Neural cell (in vitro differentiated cells): ENCODE results near the gene MRPL44.

Source experiments
- EP300 ChIP-seq: fragments of 450-650 bp; conservative IDR thresholded peaks from 2 replicates; pipeline ENCODE4 v1.6.1; 2014; ENCODE audit warnings: antibody characterized with exemption, mild to moderate bottlenecking, moderate library complexity; ENCODE audit not compliant: poor library complexity, severe bottlenecking
- EZH2 ChIP-seq: fragments of 200-600, 300-800 bp; shearing (Covaris generic), sonication (generic); IDR thresholded peaks from 2 replicates; pipeline ENCODE4 v1.6.1; 2014; ENCODE audit warnings: antibody characterized with exemption, low read length, borderline replicate concordance, mild to moderate bottlenecking; ENCODE audit not compliant: insufficient read depth, poor library complexity, severe bottlenecking
- MXI1 ChIP-seq: fragments of 450-650 bp; conservative IDR thresholded peaks from 2 replicates; pipeline ENCODE4 v1.6.1; 2014; ENCODE audit warnings: antibody characterized with exemption, mild to moderate bottlenecking; ENCODE audit not compliant: poor library complexity, severe bottlenecking
- POLR2AphosphoS5 ChIP-seq: IDR thresholded peaks from 2 replicates; pipeline ENCODE4 v1.6.1; 2012
- SMC3 ChIP-seq: fragments of 450-650 bp; conservative IDR thresholded peaks from 2 replicates; pipeline ENCODE4 v1.6.1; 2014; ENCODE audit warnings: antibody characterized with exemption, mild to moderate bottlenecking, moderate library complexity; ENCODE audit not compliant: poor library complexity
- TF ChIP-seq, protein P1 (sequence below): fragments of 450-650 bp; IDR thresholded peaks from 2 replicates; pipeline ENCODE4 v1.5.1; 2014; ENCODE audit warnings: antibody characterized with exemption, mild to moderate bottlenecking, moderate library complexity; ENCODE audit not compliant: poor library complexity, severe bottlenecking

DNA sequence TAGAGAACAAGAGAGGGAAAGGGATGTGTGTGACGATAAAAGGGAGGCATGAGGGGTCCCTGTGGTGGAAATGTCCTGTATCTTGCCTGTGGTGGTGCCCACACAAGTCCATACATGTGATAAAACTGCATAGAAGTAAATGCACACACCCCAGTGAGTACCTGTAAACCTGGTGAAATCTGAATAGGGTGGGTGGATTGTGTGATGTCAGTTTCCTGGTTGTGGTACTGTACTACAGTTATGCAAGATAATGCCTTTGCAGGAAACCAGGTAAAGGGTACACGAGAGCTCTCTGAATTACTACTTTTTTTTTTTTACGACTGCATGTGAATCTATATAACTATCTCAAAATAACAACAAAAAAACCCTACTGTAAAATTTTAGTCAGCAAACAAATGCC is 59.7 kb downstream of the MRPL44 start:
- TF ChIP-seq, protein P1, sequence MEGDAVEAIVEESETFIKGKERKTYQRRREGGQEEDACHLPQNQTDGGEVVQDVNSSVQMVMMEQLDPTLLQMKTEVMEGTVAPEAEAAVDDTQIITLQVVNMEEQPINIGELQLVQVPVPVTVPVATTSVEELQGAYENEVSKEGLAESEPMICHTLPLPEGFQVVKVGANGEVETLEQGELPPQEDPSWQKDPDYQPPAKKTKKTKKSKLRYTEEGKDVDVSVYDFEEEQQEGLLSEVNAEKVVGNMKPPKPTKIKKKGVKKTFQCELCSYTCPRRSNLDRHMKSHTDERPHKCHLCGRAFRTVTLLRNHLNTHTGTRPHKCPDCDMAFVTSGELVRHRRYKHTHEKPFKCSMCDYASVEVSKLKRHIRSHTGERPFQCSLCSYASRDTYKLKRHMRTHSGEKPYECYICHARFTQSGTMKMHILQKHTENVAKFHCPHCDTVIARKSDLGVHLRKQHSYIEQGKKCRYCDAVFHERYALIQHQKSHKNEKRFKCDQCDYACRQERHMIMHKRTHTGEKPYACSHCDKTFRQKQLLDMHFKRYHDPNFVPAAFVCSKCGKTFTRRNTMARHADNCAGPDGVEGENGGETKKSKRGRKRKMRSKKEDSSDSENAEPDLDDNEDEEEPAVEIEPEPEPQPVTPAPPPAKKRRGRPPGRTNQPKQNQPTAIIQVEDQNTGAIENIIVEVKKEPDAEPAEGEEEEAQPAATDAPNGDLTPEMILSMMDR = no peak
- TF ChIP-seq EP300 = no peak
- TF ChIP-seq POLR2AphosphoS5 = no peak
- TF ChIP-seq MXI1 = no peak
- no peak for TF ChIP-seq SMC3
- TF ChIP-seq EZH2 = no peak
